ENCODE data around the gene SERPINA5. TPM values are rescaled to one million over a fixed set of nuclear protein-coding genes. Genes with fewer than 3 reads are reported as not detected.

The SERPINA5 gene
- total RNA-seq, 1 experiment from 2014 or later = 1.5 TPM

GRCh38 chr14:94623856-94624499 is 42.8 kb downstream of the SERPINA5 start (continued):
- TF ChIP-seq ZMAT4 (CRISPR knock-in tag; IDR thresholded peaks at IDR 0.05) (no peak), ATF2 (CRISPR knock-in tag; IDR thresholded peaks at IDR 0.05; ENCODE audit: borderline replicate concordance, low read depth) (no peak), SP1 (CRISPR knock-in tag; conservative IDR thresholded peaks at IDR 0.05) (no peak)

- DNase-seq (ENCODE audit: low spot score) = no peak
- H3K36me3 Mint-ChIP-seq = no peaks in the 10 kb centered on the region
- TF ChIP-seq PREB (CRISPR knock-in tag; IDR thresholded peaks at IDR 0.05; ENCODE audit: borderline replicate concordance) (no peak), E2F4 (CRISPR knock-in tag; IDR thresholded peaks at IDR 0.05; ENCODE audit: borderline replicate concordance, low read depth) (no peak), NFYB (CRISPR knock-in tag; conservative IDR thresholded peaks at IDR 0.05; ENCODE audit: low read depth) (no peak), CREB1 (CRISPR knock-in tag; IDR thresholded peaks at IDR 0.05) (no peak), ATF2 (CRISPR knock-in tag; IDR thresholded peaks at IDR 0.05; ENCODE audit: borderline replicate concordance, low read depth) (no peak), OVOL2 (CRISPR knock-in tag; IDR thresholded peaks at IDR 0.05; ENCODE audit: borderline replicate concordance) (no peak), ZNF219 (CRISPR knock-in tag; IDR thresholded peaks at IDR 0.05; ENCODE audit: borderline replicate concordance) (no peak), E2F1 (CRISPR knock-in tag; IDR thresholded peaks at IDR 0.05) (no peak), HMGXB4 (CRISPR knock-in tag; IDR thresholded peaks at IDR 0.05) (no peak), ARID4B (CRISPR knock-in tag; IDR thresholded peaks at IDR 0.05; ENCODE audit: borderline replicate concordance) (no peak), ZNF423 (CRISPR knock-in tag; IDR thresholded peaks at IDR 0.05) (no peak), ZMAT4 (CRISPR knock-in tag; IDR thresholded peaks at IDR 0.05) (no peak), NR1H2 (CRISPR knock-in tag; IDR thresholded peaks at IDR 0.05) (no peak)
Observed at GRCh38 chr14:94624537-94625352, 43.5 kb downstream of the SERPINA5 start.

More at GRCh38 chr14:94624537-94625352, 43.5 kb downstream of the SERPINA5 start:
- Mint-ChIP-seq H3K9me3 (peaks cover 17% of the 10 kb centered on the region), H3K27ac (no peak overlapping the region), H3K27me3 (ENCODE audit: low read depth) (no peaks in the 10 kb centered on the region; the same call in 1 of the 2 replicates), H3K4me3 (no peak overlapping the region), H3K4me1 (no peaks in the 10 kb centered on the region)
- ATAC-seq = no peak
- ChIA-PET POLR2A (no interaction called here), CTCF (no interaction called here)

All from WTC11 (cell line).